Endothelial cell of umbilical vein (primary cell): ENCODE measurements around the gene EFR3B.

Experiments
- CTCF ChIP-seq, 2 donors: IDR thresholded peaks; 1 replicate in 1 of 2; 2 replicates in 1 of 2; pipeline ENCODE4 v1.5.1; 2011; ENCODE audit warnings: low read length in 2 of 2, mild to moderate bottlenecking in 2 of 2, moderate library complexity in 2 of 2, control low read depth in 1 of 2, inconsistent platforms in 1 of 2, low read depth in 1 of 2; ENCODE audit not compliant: insufficient read depth in 1 of 2; ENCODE audit errors: extremely low read depth in 1 of 2
- JUN ChIP-seq: IDR thresholded peaks from 2 replicates; pipeline ENCODE4 v1.6.1; 2011; ENCODE audit warnings: borderline replicate concordance, low read depth; ENCODE audit not compliant: insufficient read length, insufficient read depth

GRCh38 chr2:25151718-25152117 lies 109.8 kb downstream of the EFR3B start:
- TF ChIP-seq CTCF (IDR thresholded peaks at IDR 0.05; ENCODE audit: extremely low read depth in 1 of 2, insufficient read depth in 1 of 2, low read depth in 1 of 2, low read length in 2 of 2) (no peak), JUN (no peak)
